ENCODE results near the gene SHQ1.
"Not testable (repeated sequence)": the region's sequence is repeated elsewhere in the genome, so short reads cannot be mapped to it uniquely, and the experiment has no call there.

SHQ1 gene

DNA sequence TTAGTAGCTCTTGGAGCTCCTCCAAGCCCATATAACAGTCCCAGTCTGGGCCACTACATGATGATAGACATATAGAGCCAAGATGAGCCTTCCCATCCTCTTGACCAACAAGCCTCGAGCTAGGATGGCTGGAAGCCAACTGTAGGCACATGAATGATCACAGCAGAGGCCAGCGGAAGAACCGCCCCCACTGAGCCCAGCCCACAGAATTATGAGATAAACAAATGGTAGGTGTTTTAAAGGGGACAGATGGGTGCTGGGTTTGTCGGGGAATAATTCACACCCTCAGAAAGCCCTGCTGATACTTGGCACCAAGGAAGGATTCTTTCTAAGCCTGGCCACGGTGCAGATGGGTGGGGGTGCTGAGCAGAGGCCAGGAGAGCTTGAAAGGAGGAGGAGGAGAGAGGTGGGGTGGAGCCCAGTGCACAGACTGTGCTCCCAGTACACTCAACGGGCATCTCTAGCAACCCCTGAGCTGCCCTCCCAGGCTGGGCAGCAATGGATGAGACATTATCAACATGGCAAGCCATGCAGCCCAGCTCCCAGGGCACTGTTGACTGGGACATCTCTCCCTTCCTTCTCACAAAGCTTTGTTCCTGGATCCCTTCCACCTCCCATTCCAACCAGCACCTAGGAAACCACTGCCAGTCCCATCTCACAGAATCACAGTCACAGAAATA, 115.4 kb downstream of the SHQ1 start:
- DNase-seq; intact Hi-C loops (cut with DNase I): not testable (repeated sequence)

DNA sequence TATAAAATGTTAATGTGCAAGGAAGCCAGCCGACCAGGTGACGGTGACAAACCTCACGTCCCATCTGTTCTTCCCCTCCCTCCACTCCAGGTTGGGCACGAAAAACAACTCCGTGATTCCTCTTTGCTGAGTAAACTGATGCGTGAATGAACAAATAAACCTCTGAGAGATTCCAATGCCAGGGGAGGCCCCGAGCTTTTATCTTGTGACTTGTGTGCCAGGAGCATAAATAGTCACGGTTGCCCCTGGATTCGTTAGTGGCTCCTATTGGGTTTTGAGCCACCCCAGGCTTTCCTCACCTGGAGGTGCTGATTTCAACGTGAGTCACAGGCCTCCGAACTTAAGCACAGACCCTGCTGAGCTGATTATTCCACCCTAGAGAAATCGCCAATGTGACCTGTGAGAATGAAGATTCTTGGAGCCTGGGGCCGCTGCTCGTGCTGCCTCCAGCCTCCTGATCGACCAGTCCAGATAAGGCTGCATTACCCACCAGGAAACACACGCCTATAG, 119.2 kb downstream of the SHQ1 start:
- intact Hi-C loops (cut with DNase I) = no loop called here
- no peak for DNase-seq

DNA sequence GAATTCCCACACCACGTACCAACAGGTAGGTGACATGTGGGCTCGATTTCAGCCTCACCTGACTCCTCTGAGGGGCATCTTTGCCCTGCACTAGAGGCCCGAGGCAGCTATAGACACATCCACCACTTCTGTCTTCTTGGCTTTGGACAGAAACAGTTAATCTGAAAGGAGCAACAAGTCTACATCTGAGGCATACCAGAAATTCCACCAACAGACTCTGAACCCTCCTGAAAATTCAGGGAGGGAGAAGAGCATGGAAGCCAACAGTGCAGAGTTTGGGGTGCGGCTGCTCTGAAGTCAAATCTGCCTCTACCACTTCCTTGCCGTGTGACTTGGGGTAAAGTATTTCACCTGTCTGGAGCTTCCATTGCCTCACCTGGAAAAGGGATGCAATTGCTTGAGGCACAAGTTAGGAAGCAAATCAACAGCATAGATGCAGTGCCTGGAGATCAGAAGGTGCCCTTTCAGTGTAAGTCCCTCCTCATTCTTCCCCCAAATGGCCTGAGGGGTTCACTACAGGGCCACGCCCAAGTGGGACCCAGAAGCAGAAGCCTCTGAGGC, 119.8 kb downstream of the SHQ1 start:
- intact Hi-C loops (cut with DNase I) = no loop called here
- no peak for DNase-seq

DNA sequence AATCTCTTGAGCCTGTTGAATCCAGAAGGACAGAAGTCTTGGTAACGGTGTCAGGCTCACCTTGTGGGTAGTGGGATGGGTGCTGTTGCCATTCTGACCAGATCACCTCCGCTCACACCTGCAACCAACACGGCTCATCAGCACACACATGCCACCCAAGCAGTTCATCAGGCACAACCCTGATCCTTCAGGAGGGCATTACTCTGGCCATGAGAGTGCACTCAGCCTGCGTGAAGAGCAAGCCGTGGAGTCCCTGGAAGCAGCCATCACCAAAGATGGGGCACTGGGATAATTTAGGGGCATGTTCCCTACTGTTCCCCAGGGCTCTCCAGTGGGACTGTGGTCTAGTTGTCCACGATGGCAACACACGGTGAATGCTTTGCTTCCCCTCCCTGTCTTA, 120.5 kb downstream of the SHQ1 start:
- intact Hi-C loops (cut with DNase I) = no loop called here

DNA sequence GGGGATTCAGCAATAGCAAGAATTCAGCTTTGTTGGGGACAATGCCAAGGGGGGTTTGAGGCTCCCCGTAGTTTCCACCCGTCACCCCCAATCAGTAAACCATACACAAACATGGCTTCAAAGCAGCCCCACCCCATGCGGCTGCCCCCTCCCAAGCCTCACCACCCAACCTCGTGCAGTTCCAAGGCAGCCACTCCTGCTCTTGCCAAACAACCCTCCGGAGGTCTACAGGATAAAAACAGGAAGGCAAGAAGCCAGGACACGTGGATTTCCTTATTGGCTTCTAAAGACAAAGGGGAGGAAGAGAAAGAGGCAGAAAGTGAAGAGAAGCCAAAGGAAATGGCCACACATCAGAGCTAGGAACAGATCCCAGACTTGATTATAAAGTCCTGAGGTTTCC, 121.1 kb downstream of the SHQ1 start:
- no peak for DNase-seq
- intact Hi-C loops (cut with DNase I) = no loop called here

More for the DNA sequence above, 120.5 kb downstream of the SHQ1 start:
- no peak for DNase-seq

DNA sequence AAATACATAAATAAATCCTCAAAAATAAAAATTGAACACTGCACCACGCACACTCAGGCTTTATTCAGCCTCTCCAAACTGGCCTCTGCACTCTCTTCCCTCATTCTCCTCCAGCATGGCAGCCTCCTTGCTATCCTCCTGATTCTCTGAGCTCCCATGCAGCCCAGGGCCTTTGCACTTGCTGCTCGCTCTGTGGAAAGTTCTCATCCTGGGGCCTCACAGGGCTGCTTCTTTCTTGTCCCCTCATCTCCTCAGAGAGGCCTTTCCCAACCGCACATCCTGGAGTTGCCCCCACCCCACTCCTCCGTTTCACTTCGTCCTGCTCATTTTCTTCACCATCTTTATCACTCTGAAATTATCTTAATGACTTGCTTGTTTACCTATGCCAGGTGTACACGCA, 123.0 kb downstream of the SHQ1 start:
- intact Hi-C loops (cut with DNase I) = no loop called here

DNA sequence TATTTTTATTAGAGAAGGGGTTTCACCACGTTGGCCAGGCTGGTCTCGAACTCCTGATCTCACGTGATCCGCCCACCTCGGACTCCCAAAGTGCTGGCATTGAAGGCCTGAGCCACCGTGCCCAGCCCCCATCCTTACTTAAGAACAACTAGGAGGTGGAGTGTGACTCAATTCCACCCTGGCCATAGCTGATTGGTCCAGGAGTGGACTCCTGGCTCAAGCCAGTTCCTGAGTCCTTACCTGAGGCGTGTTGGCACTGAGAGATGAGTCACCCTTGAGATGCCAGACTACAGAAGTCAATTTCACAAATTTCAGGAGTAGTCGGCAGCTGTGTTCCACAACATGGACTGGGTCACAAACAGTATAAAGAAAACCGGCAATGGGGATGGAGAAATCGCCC, 124.2 kb downstream of the SHQ1 start:
- DNase-seq = no peak
- intact Hi-C loops (cut with DNase I) = no loop called here

More for the DNA sequence above, 123.0 kb downstream of the SHQ1 start:
- no peak for DNase-seq

DNA sequence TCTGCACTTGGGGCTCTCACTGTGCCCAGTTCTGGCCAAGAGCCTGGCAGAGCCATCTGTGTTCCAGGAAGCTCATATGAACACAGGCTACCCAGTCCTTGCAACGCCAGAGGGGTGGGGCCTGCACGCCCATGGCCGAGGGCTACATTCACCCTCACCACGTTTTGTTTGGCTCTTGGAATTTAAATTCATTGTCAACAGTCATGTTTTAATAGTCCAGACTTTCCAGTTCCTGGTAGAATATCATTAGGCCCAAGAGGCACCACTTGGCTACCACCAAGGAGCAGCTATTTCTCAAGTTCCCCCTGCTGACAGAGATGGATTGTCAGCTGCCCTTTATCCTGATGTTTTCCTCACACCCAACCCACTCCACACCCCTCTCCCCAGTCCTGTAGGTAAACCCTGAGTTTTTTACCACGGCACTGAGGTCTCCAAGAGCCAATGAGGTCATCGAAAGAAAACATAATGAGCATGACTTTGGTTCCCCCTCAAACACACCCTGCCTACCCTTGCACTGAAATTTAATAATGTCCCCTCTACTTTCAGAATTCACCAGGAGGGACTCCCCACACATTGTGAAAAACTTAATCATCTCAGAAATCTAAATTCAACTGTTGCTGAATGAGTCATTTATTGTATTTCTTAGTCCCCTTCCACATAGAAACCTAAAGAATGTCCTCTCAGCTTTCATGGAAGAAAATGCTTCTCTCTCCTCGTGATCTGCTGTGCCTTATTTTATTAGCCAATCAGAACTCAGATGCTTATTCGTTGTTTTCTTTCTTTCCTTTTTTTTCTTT, 125.1 kb downstream of the SHQ1 start:
- peak in 34 of 42 donors; percentile 16 to 76 (median 46) for DNase-seq
- intact Hi-C loops (cut with DNase I) = no loop called here

DNA sequence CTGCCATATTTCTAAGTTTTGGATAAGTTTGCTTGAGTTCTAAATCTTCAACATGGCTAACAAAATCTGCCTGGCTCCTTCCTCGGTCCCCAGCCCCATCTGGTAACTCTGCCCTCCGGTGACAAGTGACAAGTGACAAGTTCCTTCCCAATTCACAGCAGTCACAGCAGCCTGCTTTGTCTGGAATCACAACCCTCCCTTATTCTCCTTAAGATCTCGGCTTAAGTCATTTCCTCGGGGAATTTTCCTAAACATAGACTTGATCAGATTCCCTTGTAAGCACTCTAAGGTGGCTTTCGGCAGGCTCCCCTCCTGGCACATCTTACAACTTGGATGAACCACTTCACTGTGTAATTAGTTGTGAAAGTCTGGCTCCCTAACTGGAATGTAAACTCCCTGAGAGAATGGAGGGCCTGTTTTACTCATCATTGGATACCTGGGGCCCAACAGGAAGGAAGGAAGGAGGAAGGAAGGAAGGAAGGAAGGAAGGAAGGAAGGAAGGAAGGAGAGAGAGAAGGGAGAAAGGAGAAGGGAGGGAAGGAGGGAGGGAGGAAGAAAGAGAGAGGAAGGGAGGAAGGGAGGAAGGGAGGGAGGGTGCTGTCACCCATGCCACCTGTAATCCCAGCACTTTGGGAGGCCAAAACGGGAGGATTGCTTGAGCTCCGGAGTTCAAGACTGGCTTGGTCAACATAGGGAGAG, 126.4 kb downstream of the SHQ1 start:
- DNase-seq = no peak
- intact Hi-C loops (cut with DNase I) = no loop called here

DNA sequence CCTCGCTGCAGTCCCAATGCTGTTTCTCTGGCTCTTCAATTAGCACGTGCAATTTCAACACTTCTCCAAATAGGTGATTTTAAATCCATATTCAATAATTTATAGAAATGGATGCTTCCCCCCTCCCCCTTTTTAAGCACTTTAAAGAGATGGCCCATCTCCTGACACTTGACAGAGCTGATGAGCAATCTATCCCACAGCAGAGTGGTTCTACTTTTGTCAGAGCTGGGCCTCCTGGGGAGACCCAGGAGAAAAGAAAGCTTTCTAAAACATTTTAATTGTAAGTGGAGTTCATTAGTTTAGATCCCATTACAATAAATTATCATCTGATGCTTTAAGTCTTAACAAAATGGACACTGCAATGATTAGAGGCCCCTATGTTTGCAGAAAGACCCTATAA, 127.7 kb downstream of the SHQ1 start:
- no peak for DNase-seq
- intact Hi-C loops (cut with DNase I) = no loop called here

DNA sequence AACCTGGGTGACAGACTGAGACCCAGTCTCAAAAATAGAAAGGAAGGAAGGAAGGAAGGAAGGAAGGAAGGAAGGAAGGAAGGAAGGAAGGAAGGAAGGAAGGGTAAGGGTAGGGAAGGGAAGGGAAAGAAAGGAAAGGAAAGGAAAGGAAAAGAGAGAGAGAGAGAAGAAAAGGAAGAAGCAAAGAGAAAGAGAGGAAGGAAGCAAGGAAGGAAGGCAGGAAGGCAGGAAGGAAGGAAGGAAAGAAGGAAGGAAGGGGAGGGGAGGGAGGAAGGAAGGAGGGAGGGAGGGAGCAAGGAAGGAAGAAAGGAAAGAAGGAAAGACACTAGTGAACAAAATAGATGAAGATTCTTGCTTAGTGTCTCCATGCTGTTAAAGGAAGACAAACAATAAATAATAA, 129.1 kb downstream of the SHQ1 start:
- intact Hi-C loops (cut with DNase I) = no loop called here
- no peak for DNase-seq

DNA sequence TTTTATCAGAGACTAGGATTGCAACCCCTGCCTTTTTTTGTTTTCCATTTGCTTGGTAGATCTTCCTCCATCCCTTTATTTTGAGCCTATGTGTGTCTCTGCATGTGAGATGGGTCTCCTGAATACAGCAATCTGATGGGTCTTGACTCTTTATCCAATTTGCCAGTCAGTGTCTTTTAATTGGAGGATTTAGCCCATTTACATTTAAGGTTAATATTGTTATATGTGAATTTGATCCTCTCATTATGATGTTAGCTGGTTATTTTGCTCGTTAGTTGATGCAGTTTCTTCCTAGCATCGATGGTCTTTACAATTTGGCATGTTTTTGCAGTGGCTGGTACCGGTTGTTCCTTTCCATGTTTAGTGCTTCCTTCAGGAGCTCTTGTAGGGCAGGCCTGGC, 134.1 kb downstream of the SHQ1 start:
- intact Hi-C loops (cut with DNase I); DNase-seq: not testable (repeated sequence)

DNA sequence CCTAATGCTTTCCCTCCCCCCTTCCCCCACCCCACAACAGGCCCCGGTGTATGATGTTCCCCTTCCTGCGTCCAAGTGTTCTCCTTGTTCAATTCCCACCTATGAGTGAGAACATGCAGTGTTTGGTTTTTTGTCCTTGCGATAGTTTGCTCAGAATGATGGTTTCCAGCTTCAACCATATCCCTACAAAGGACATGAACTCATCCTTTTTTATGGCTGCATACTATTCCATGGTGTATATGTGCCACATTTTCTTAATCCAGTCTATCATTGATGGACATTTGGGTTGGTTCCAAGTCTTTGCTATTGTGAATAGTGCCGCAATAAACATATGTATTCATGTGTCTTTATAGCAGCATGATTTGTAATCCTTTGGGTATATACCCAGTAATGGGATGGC, 137.8 kb downstream of the SHQ1 start:
- intact Hi-C loops (cut with DNase I); DNase-seq: not testable (repeated sequence)

DNA sequence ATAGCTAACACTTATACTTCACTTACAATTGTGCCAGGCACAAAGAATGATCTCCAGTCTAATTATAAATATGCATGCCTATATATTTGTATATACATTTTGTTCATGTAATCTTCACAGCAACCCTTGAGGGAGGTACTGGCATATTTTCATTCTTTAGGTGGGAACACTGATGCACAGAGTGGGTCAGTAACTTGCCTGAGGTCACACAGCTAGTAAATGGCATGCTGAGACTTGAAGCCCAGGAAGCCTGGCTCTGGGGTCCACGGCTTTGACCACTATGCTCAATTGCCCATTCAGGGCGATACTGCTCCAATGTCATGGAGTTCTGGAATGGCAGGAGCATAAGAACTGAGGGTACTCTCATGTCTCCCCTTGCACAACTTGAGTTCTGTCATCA, 139.8 kb downstream of the SHQ1 start:
- no peak for DNase-seq
- intact Hi-C loops (cut with DNase I) = no loop called here

DNA sequence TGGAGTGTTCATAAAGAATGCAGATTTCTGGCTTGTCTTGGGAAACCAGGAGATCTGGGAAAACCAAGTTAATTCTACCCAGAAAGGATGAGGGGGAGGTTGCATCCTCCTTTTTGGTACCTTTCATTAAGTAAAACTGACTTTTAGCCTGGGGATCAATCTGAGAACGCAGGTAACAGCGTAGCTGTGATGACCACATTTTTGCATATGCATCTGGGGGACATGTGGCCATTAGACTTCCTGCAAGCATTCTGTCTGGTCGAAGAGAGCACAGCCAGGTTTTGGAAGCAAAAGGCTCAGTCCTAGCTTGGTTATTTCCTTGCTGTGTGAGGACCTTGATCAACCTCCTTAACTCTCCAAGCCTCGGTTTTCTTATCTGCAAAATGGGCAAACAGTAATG, 145.2 kb downstream of the SHQ1 start:
- intact Hi-C loops (cut with DNase I) = no loop called here
- no peak for DNase-seq

DNA sequence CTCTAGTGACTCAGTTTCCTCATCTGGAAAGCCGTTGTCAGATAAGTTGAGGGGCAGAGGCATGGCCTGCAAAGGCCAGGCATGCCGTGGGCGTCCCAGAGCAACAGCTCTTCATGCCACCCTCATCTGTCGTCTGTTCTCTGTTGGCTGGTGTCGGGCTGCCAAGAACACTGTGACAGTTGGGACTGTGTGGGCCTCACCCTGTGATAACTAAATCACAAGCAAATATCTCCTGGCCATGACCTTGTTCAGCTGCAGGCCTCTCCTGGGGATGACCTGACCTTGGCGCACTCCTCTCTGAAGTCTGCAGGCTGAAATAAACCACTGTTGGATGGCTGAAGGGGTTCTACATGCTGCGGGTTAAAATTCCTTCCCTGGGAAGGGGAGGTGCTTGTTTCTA, 145.9 kb downstream of the SHQ1 start:
- DNase-seq = no peak
- intact Hi-C loops (cut with DNase I) = no loop called here

DNA sequence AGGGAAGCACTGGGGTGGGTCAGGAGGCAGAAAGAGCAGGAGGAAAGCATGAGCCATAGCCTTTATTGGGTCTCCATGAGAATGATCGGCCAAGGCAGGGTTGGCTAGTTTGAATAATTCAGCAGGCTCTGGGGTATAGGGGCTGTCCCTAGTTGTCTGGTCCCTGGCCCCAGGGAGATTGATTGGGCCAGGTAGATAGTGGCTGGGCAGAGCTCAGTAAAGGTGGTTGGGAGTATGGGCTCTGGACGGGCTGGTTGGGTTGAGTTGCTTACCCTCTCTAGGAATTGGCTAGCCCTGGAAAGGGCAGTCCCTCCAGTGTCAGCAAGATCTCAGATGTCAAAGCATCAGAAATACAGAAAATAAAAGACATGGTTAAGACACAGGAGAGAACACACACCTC, 148.1 kb downstream of the SHQ1 start:
- no peak for DNase-seq
- intact Hi-C loops (cut with DNase I) = no loop called here

DNA sequence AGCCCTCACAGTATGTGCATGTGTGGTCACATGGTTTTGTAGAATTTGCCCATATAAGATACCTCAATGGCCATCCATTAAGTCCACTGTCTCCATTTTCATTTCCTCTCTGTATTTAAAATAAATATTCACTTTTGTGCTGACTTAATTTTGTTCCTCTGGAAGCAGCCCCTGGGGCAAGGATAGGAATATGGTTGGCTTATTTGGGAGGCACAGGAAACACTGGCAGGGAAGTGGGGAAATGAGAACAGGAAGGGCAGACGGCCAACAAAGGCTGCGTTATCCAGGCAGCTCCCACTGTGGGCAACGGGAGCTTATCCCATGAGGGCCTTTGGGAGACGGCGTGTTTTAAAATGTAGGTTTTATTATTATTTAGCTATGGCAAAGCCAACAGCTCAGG, 148.6 kb downstream of the SHQ1 start:
- intact Hi-C loops (cut with DNase I) = no loop called here
- no peak for DNase-seq

All from head of caudate nucleus (tissue), 42 donors.